Limb (tissue), 2 donors: ENCODE results near the gene SUN3.
A peak's percentile ranks its signal among the peaks of the same experiment; 100 is the strongest.
"Not testable (repeated sequence)": the region's sequence is repeated elsewhere in the genome, so short reads cannot be mapped to it uniquely, and the experiment has no call there.

Experiments used
- DNase-seq, 2 donors: peaks; one replicate each; pipeline ENCODE4 v3.0.0-alpha.2; 2016; ENCODE audit errors: extremely low spot score in 2 of 2

The SUN3 gene

GRCh38 chr7:48033922-48034321, 5.0 kb upstream of the SUN3 start:
- DNase-seq, result no peak

GRCh38 chr7:48031111-48031510, 2.2 kb upstream of the SUN3 start:
- no peak for DNase-seq

- no peak for DNase-seq
These were observed 3.3 kb downstream of the SUN3 start for GRCh38 chr7:48025624-48026023.

GRCh38 chr7:48017674-48018073, 11.2 kb downstream of the SUN3 start:
- DNase-seq, result no peak

- DNase-seq, result no peak
These were observed 12.3 kb downstream of the SUN3 start for GRCh38 chr7:48016641-48017040.

- no peak for DNase-seq
These were observed 17.0 kb downstream of the SUN3 start for GRCh38 chr7:48011951-48012350.

GRCh38 chr7:48011323-48011722, 17.6 kb downstream of the SUN3 start:
- DNase-seq, result no peak

GRCh38 chr7:48009954-48010353, 19.0 kb downstream of the SUN3 start:
- DNase-seq, result no peak

GRCh38 chr7:48009257-48009656, 19.6 kb downstream of the SUN3 start:
- no peak for DNase-seq

- DNase-seq, result no peak
These were observed 22.0 kb downstream of the SUN3 start for GRCh38 chr7:48006866-48007265.

GRCh38 chr7:48004638-48005037, 24.3 kb downstream of the SUN3 start:
- DNase-seq, result no peak

- peak in 1 of 2 donors; percentile 20 for DNase-seq
These were observed 24.9 kb downstream of the SUN3 start for GRCh38 chr7:48004032-48004431.

GRCh38 chr7:48000164-48000563, 28.7 kb downstream of the SUN3 start:
- DNase-seq, result not testable (repeated sequence)

- no peak for DNase-seq
These were observed 29.5 kb downstream of the SUN3 start for GRCh38 chr7:47999413-47999812.

GRCh38 chr7:47992446-47992845, 36.5 kb downstream of the SUN3 start:
- no peak for DNase-seq

GRCh38 chr7:47991741-47992311, 37.1 kb downstream of the SUN3 start:
- DNase-seq, result peak; percentile 79 to 88

GRCh38 chr7:47991270-47991669, 37.6 kb downstream of the SUN3 start:
- no peak for DNase-seq

- no peak for DNase-seq
These were observed 38.3 kb downstream of the SUN3 start for GRCh38 chr7:47990592-47990991.

GRCh38 chr7:47989607-47990400, 39.1 kb downstream of the SUN3 start:
- not testable (repeated sequence) for DNase-seq

GRCh38 chr7:47988496-47989386, 40.2 kb downstream of the SUN3 start:
- DNase-seq, result no peak

- no peak for DNase-seq
These were observed 46.3 kb downstream of the SUN3 start for GRCh38 chr7:47982610-47983009.

GRCh38 chr7:47980648-47981047, 48.3 kb downstream of the SUN3 start:
- not testable (repeated sequence) for DNase-seq
